HL-60 (cell line): ENCODE data around the gene SERP2.
A peak's percentile ranks its signal among the peaks of the same experiment; 100 is the strongest.

Experiments used
- DNase-seq, 2 experiments: peaks; one replicate each; pipeline ENCODE4 v3.0.0-alpha.2; 2010 to 2020; ENCODE audit warnings: low read depth in 1 of 2, low spot score in 1 of 2
- H3K27ac ChIP-seq: fragments of 250-450 bp; sonication (Bioruptor Pico); replicated peaks from 2 replicates; pipeline ENCODE4 v1.5.1; 2020; ENCODE audit warnings: mild to moderate bottlenecking, moderate library complexity
- H3K27me3 ChIP-seq: fragments of 250-450 bp; sonication (Bioruptor Pico); 2 replicates; pipeline ENCODE4 v1.5.1; 2021; ENCODE audit warnings: mild to moderate bottlenecking, moderate library complexity; ENCODE audit not compliant: insufficient read depth, poor library complexity, severe bottlenecking
- H3K4me3 ChIP-seq: replicated peaks from 2 replicates; pipeline ENCODE4 v1.5.1; 2011; ENCODE audit warnings: mild to moderate bottlenecking, control low read depth, low read length; ENCODE audit not compliant: insufficient read depth
- CTCF ChIP-seq: IDR thresholded peaks from one replicate; pipeline ENCODE4 v1.5.1; 2011; ENCODE audit warnings: low read length, control low read depth, inconsistent platforms; ENCODE audit not compliant: insufficient read depth
- GABPA ChIP-seq: IDR thresholded peaks from 2 replicates; pipeline ENCODE4 v1.6.1; 2012; ENCODE audit warnings: low read depth
- POLR2AphosphoS5 ChIP-seq: IDR thresholded peaks from 2 replicates; pipeline ENCODE4 v1.6.1; 2012; ENCODE audit warnings: low read depth
- REST ChIP-seq: IDR thresholded peaks from 2 replicates; pipeline ENCODE4 v1.6.1; 2012; ENCODE audit warnings: low read depth; ENCODE audit not compliant: insufficient replicate concordance
- SPI1 ChIP-seq: IDR thresholded peaks from 2 replicates; pipeline ENCODE4 v1.6.1; 2012; ENCODE audit warnings: low read depth, mild to moderate bottlenecking, borderline replicate concordance

SERP2 gene

DNA sequence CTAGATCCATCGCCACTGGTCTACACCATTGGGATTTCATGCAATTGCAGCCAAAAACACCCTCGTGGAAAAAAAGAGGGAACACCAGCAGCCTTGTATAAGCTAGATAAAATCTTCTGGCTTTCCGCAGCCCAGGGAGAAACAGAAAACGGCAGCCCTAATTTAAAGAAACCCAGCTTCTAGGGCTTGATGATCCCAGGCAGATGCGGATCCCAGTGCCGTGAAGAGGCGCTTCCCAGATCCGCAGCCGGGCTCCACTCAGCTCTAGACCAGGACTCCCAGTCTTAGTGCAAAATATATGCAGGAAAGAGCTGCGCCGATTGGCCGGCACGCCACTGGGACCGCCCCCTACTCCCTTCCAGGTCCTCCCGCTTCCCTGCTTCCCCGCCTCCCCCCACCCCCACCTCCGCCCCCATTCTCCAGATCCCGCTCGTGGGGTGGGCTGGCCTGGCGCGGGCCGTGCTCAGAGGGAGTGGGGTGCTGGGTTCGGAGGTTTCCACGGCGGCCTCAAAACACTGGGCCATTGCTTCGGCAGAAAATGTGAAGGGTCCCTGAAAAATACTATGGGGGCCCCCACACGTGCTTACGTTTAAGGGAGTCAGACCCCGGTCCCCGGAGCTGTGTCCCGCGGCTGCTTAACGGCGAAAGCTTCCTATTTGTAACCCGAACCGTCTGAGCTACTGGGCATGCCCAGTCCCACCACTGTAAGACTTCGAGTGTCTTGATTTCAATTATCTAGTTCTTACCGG is 63.1 kb downstream of the SERP2 start:
- peaks cover 4% of the 10 kb centered on the region for H3K27me3 ChIP-seq
- peak overlapping the region; percentile 51 for H3K4me3 ChIP-seq
- DNase-seq, result peak; percentile 44 to 66
- no peak overlapping the region; the same call in 1 of the 2 replicates for H3K27ac ChIP-seq
- no peak; the same call in 1 of the 2 replicates for TF ChIP-seq POLR2AphosphoS5
- no peak for TF ChIP-seq GABPA
- TF ChIP-seq CTCF, result no peak
- no peak for TF ChIP-seq SPI1
- no peak for TF ChIP-seq REST

DNA sequence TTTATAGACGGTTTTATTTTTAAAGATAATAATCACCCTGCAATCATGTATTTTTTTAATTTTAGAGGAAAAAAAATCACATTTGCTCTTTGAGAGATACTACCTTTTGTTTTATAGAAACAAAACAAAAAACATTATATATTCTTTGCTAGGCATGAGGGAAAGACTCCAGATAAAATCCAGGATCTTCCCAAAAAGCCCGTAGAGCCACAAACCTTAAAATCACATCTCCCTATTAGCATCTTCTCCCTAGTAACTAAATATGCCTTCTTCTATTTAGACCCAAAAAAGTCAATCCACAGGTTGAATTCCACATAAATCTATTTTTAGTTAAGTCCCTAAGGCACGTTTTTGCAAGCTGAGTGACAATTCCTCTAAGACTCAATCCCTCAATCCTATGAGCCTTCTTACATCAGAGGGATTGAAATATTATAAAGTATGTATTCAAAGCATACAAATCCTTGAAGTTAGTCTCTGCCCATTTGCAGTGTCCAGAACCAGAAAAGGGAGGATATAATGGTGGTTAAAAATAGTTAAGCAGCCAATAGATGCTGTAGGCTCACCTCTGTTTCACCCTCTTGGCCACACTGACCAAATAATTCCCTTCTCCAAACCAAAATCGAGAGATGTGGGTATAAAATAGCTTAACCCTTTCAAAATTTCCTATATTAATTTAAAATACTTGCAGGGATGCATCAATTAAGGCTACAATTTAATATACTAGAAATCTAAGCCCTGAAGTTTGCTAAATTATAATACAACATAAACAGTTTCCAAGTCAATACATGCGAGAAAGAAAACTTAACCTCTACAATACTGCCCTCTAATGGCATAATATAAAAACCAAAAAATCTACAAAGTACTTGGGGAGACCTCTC is 64.0 kb downstream of the SERP2 start:
- peaks cover 4% of the 10 kb centered on the region for H3K27me3 ChIP-seq
- no peak overlapping the region for H3K27ac ChIP-seq
- TF ChIP-seq CTCF (no peak), GABPA (no peak), POLR2AphosphoS5 (no peak), SPI1 (no peak), REST (no peak)
- DNase-seq, result no peak
- H3K4me3 ChIP-seq, result peak overlapping the region; percentile 51

- no peak overlapping the region for H3K4me3 ChIP-seq
- TF ChIP-seq GABPA, result no peak
- no peak for TF ChIP-seq CTCF
- TF ChIP-seq REST, result no peak
- no peak for TF ChIP-seq POLR2AphosphoS5
- TF ChIP-seq SPI1, result no peak
- no peak overlapping the region for H3K27ac ChIP-seq
- DNase-seq, result no peak
- peaks cover 4% of the 10 kb centered on the region for H3K27me3 ChIP-seq
These were observed 64.6 kb downstream of the SERP2 start for GRCh38 chr13:44438234-44438579.
